Urinary bladder (tissue), 4 donors: ENCODE results near the gene PLRG1. TPM values are rescaled to one million over a fixed set of nuclear protein-coding genes. Genes with fewer than 3 reads are reported as not detected.
A peak's percentile ranks its signal among the peaks of the same experiment; 100 is the strongest.

ENCODE experiments used
- DNase-seq: peaks from one replicate; pipeline ENCODE4 v3.0.0-alpha.2; 2015; ENCODE audit errors: extremely low spot score
- H3K27ac ChIP-seq: one replicate; pipeline ENCODE4 v1.5.1; 2013; ENCODE audit warnings: low read depth, mild to moderate bottlenecking, moderate library complexity
- H3K36me3 ChIP-seq: one replicate; pipeline ENCODE4 v1.6.1; 2013; ENCODE audit warnings: mild to moderate bottlenecking, moderate library complexity; ENCODE audit not compliant: insufficient read depth
- H3K4me1 ChIP-seq: one replicate; pipeline ENCODE4 v1.6.1; 2013; ENCODE audit warnings: mild to moderate bottlenecking, moderate library complexity; ENCODE audit not compliant: insufficient read depth
- H3K4me3 ChIP-seq: one replicate; pipeline ENCODE4 v1.5.1; 2013; ENCODE audit warnings: low read depth, low read length
- WGBS: extraction: QIAGEN DNeasy Blood & Tissue Kit; methylation state at CpG from one replicate; pipeline ENCODE4 v1.1.7; 2013; 5-methylcytosine and 5-hydroxymethylcytosine counted together
- polyA plus RNA-seq: library from polyadenylated mRNA; stranded (reverse); fragments of 200-250 nt; gene quantifications from one replicate; pipeline ENCODE4 v1.2.3, GENCODE V29; 2013
- total RNA-seq: library from RNA; depleted of rRNA; stranded (reverse); fragments of >200 nt; gene quantifications from one replicate; pipeline ENCODE4 v1.2.3, GENCODE V29; 2014
- donor health status: healthy with polysubstance abuse.
- donor health status: healthy.

Gene PLRG1
- total and polyA plus RNA-seq, 2 donors = 43.1 to 78.4 TPM

DNA sequence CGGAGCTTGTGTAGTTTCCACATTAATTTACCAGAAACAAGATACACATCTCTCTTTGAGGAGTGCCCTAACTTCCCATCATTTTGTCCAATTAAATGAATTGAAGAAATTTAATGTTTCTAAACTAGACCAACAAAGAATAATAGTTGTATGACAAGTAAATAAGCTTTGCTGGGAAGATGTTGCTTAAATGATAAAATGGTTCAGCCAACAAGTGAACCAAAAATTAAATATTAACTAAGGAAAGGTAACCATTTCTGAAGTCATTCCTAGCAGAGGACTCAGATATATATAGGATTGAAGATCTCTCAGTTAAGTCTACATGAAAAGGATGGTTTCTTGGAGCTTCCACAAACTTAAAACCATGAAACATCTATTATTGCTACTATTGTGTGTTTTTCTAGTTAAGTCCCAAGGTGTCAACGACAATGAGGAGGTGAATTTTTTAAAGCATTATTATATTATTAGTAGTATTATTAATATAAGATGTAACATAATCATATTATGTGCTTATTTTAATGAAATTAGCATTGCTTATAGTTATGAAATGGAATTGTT, 12.6 kb upstream of the PLRG1 start, which contains the start of gene FGB:
FGB (plus strand) TSS at position 315 of the 558 bp plus-strand sequence; CDS start at position 323, 8 bp downstream.
- Histone ChIP-seq H3K4me3 (no peak within 1 kb of the TSS), H3K4me1 (no peaks in the 10 kb centered on the region), H3K27ac (no peak within 1 kb of the TSS), H3K36me3 (no peaks in the 10 kb centered on the region)
- DNase-seq = no peak
- 68% methylated on average over 2 of the region's 2 CpGs for WGBS

DNA sequence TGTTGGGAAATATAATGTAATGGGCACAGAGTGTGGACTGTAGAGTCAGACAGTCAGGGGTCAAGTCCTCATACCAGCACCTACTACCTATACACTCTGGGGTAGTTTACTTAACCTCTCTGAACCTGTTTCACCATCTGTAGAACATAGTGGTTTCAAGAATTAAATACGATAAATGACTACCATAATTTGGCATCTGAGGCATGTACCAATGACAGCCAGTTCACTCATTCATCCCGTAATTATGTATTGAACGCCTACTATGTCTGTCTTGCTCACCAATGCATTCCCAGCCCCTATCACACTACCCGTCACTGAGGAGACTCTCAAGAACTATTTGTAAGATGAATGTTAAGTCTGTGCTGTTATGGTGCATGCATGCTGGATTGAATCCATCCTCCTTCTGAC, 10.6 kb upstream of the PLRG1 start:
- no peak for DNase-seq
- Histone ChIP-seq H3K4me3 (no peak overlapping the region), H3K27ac (no peak overlapping the region), H3K36me3 (no peaks in the 10 kb centered on the region), H3K4me1 (no peaks in the 10 kb centered on the region)
- WGBS = 75% methylated on average over 4 of the region's 4 CpGs

DNA sequence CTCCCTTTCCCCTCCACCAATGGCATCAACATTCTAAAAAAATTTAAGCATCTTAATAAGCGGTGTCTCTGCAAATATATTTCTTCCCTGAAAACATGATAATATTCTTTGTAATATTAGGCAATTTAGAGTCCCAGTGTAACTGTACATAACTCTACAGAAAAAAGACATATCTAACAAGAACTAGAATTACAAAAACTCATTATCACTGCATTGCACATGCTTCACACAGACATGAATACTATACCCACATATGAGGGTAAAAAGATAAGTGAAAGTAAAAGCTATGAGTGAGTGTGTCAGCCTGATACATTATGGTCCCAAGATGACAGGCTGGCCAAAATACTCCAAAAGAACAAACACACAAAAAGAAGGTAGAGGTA, 10.2 kb upstream of the PLRG1 start:
- no peaks in the 10 kb centered on the region for H3K36me3 ChIP-seq

DNA sequence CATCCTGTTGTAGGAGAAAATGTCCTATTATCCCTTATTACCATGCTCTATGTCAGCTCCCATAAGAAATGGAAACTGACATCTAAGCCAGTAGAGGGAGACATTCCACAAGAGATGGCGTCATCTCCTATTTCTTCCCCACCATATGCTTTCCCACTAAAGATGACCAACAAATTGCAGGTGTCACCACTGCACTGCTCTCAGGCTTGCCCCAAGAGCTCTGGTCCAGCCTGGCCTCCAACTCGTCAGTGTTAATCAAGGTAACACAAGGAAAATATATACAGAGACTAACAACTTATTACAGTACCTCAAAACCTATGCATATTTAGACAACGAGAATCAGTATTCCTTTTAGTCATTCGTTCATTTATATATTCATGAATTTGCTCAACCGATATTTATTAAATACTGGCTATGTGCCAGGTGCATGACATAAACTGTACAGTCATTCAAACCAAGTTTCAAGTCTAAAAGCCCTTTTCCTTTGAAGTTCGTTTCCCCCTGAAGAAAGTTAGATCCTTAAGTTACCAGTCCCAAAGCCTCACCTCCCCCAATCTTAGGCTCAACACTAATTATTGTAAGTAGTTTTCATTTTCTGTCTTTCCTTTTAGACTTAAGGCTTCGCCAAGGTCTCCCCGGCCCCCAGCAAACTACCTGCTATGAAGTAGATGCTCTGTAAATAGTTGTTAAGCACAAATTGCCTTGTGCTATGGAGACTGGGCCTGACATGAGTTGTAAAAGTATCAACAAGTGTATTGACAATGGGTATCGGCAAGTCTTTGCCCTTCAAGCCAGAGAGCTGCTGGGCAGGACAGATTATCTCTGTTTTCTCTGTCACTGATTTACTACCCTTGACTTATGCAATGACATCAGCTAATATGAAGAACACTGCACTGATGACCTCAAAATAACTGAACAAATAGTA, 9.6 kb upstream of the PLRG1 start:
- no peak overlapping the region for H3K4me3 ChIP-seq
- H3K27ac ChIP-seq = no peak overlapping the region
- 67% methylated on average over 9 of the region's 9 CpGs for WGBS
- DNase-seq = no peak
- no peaks in the 10 kb centered on the region for H3K36me3 ChIP-seq
- no peaks in the 10 kb centered on the region for H3K4me1 ChIP-seq

More for the DNA sequence above, 10.2 kb upstream of the PLRG1 start:
- no peak for DNase-seq
- no peaks in the 10 kb centered on the region for H3K4me1 ChIP-seq
- no peak overlapping the region for H3K4me3 ChIP-seq
- H3K27ac ChIP-seq = no peak overlapping the region
- WGBS = 91% methylated on average over 1 of the region's 1 CpG

DNA sequence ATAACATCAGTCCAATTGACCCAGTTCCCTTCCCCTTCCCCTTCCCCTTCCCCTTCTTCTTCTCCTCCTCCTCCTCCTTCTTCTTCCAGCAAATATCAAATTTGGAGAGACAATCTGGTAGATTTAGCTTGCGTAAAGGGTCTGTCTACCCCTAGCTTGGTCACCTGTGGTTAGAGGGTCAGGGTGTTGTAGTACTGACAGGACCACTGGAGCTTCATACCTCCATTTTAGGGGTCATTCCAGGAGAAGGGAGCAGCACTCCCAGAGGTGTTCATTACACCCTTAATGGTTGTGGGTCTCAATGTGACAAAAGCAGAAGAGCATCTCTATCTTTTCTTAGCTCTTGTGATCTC, 8.9 kb upstream of the PLRG1 start:
- 87% methylated on average over 1 of the region's 1 CpG for WGBS
- Histone ChIP-seq H3K27ac (no peak overlapping the region), H3K4me1 (no peaks in the 10 kb centered on the region), H3K36me3 (no peaks in the 10 kb centered on the region), H3K4me3 (no peak overlapping the region)
- no peak for DNase-seq

DNA sequence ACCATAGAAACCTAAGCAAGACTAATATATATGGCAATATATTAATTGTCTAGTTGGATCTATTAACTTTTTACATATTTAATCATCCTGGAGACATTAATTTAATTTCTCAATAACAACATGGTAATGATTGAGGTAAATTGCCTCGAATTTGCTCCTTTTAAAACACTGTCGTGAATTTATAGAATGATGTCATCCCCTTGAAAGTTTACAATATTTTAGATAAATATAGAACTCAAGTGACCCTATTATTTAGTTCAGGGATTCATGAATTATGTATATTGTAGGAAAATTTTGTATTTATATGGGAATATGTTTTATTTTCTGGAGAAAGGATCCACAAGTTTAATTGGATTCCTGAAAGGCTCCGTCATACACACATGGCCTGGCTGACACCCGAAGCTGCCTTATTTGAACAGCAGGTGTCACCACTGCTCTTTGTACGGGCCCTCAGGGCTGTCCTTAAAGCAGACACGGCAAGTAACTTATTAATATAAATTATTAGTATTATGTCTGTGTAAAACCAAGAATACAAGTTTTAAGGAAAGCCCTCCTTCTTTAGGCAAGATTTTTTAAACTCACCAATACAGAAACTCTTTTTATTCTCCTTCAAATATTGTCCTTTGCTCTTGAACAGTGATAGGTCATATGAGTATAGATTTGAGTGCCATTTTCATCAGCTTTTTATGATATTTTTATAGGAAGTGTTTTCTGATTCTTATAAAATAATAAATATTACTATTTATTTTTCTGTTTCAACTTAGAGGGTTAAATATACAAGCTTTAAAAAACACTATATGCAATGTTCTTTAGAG, 1.9 kb upstream of the PLRG1 start:
- Histone ChIP-seq H3K36me3 (no peaks in the 10 kb centered on the region), H3K27ac (no peak overlapping the region), H3K4me3 (no peak overlapping the region), H3K4me1 (peaks cover 1% of the 10 kb centered on the region)
- WGBS = 16% methylated on average over 6 of the region's 6 CpGs
- peak; percentile 66 for DNase-seq

DNA sequence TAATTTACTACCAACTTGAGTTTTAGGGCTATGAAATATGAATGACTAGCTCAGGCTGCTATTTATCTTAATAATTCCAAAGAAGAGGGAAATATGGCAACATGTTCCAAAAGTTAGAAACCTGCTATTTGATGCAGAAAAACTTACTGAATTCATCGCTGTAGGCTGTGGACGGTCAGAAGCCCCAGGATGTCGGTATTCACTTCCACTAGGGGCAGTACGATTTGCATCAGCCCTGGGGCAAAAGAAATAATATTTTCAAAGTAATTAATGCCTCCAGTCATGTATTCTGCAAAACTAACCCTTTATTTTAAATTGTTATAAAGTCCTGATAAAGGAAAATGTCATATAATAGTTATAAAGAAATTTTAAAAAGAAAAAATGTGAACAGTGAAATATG, 4.5 kb downstream of the PLRG1 start:
- Histone ChIP-seq H3K27ac (no peak overlapping the region), H3K4me1 (peaks cover 1% of the 10 kb centered on the region), H3K4me3 (no peak overlapping the region), H3K36me3 (peaks cover 11% of the 10 kb centered on the region)
- 89% methylated on average over 4 of the region's 4 CpGs for WGBS
- no peak for DNase-seq

DNA sequence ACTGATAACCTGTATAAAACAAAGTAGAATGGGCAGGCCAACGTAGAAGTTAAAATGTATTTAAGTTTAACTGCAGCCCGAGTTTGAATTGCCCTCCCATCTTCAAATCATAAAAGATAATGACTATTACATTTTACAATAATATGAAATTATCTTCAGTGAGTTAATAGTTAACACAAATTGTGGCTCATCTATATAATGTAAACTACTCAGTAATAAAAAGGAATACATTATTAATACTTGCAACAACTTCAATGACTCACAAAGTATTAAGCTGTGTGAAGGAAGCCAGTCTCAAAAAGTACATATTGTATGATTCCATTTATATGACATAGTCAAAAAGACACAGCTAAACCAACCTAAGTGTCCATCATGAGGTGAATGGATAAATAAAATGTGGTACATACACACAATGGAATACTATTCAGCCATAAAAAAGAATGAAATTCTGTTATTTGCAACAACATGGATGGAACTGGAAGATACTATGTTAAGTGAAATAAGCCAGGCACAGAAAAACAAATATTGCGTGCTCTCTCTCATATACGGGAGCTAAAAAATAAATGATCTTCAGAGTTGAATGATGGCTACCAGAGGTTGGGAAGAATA, 7.8 kb downstream of the PLRG1 start:
- Histone ChIP-seq H3K36me3 (peaks cover 18% of the 10 kb centered on the region), H3K4me3 (no peak overlapping the region), H3K4me1 (no peaks in the 10 kb centered on the region), H3K27ac (no peak overlapping the region)
- no peak for DNase-seq
- 95% methylated on average over 4 of the region's 4 CpGs for WGBS

DNA sequence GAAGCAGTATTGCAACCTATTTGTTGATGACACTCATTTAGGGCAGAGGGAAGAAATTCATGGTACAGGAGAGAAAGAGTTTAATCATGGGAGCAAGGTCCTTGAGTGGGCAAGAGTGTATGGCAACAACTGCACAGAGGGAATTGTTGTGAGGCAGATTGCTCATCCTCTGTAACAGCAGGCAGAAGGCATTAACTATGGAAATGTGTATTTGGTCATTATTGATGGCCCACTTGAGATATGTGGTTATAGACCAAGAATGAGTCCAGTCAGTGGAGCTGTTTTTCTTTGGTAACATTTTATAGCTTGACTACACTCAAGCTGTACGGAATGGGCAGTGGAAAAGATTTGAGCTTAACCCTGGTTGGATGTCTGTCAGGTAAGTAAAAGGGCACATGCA, 15.9 kb downstream of the PLRG1 start:
- DNase-seq = no peak
- no peaks in the 10 kb centered on the region for H3K4me1 ChIP-seq
- 77% methylated on average over 1 of the region's 1 CpG for WGBS
- peaks cover 10% of the 10 kb centered on the region for H3K36me3 ChIP-seq
- H3K27ac ChIP-seq = no peak overlapping the region
- no peak overlapping the region for H3K4me3 ChIP-seq

DNA sequence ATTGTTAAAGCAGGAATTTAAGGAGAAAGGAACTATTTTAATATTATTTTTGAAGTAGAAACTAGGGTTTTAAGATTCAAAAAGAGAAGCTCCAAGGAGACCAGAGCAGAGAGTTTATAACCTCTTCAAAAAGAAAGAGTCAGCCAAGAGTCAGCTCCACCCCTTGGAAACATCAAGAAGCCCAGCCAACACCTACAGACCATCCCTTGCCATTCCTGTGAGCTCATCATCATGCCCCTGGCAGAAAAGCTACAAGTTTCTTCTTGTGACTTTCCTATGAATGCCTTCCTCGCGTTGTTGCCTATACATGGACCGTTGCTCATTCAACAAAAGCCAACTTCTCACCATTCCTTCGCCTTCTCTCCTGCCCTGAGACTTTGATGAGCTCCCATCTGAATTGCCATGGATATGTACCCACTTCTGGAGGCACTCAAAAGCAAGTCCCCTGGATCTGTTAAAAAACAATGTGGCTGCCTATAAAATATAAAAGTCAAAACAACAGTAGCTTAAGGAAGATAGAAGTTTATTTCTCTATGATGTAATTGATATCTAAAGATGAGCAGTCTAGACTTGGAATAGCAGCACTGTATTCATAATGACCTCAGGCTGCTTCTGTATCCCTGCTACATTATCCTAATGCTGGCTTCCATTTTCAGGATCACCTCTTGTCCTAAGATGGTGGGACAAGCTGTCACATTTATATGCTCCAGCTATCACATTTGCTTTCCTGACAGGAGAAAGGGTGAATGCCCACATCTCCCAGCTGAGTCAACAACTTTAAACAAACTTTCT, 20.3 kb downstream of the PLRG1 start:
- H3K27ac ChIP-seq = no peak overlapping the region
- no peak overlapping the region for H3K4me3 ChIP-seq
- no peak for DNase-seq
- H3K4me1 ChIP-seq = no peaks in the 10 kb centered on the region
- WGBS = 77% methylated on average over 4 of the region's 4 CpGs
- H3K36me3 ChIP-seq = no peaks in the 10 kb centered on the region

DNA sequence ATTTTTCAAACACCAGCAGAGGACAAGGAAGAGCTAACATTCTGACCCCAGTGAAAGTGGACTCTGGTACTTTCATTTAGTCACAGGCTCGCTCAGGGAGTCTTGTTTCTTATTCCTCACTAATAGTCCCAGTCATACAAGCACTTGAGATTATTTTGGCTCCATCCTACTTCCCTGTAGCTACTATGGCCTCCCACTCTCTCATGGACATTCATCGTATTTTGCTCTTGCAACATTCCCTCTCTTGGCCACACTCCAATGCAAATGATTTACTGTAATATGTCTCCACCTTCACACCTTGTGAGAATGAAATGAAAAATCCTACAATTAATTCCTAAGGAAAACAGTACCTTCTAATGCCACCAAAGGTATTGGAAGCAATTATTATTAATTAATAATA, 21.3 kb downstream of the PLRG1 start:
- H3K36me3 ChIP-seq = no peaks in the 10 kb centered on the region
- no peak for DNase-seq
- no peak overlapping the region for H3K27ac ChIP-seq
- H3K4me3 ChIP-seq = no peak overlapping the region
- no peaks in the 10 kb centered on the region for H3K4me1 ChIP-seq
- WGBS = 70% methylated on average over 2 of the region's 2 CpGs

DNA sequence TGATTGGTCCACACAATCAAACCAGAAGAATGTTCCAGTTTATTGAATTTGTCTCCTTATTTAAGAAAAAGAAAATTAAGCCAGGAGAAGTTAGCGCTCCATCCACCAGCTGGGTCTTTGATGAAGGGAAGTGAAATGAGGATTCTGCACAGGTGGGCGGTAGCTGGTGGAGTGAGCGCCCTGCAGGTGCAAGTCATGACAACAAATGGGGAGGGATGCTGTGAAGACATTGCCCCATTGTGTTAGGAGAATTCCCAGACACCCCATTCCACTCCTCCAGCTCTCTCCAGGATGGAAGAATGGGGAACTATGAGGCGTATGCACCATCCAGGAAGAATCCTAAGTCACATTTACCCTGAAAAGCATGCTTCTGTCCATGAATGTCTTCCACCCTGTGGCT, 22.9 kb downstream of the PLRG1 start:
- Histone ChIP-seq H3K4me1 (no peaks in the 10 kb centered on the region), H3K4me3 (no peak overlapping the region), H3K27ac (no peak overlapping the region), H3K36me3 (no peaks in the 10 kb centered on the region)
- WGBS = 80% methylated on average over 4 of the region's 4 CpGs
- no peak for DNase-seq

DNA sequence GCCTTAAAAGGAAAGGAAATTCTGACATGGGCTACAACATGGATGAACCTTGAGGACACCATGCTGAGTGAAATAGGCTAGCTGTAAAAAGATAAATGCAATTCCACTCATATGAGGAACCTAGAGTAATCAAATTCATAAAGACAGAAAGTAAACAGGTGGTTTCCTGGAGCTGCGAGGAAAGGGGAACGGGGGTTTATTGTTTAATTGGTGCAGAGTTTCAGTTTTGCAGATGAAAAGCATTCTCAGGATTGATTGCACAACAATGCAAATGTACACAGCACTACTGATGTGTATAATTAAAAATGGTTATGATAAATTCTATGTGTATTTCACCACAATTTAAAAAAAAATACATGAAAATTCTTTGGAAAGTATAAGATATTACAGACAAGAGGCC, 24.0 kb downstream of the PLRG1 start:
- Histone ChIP-seq H3K36me3 (no peaks in the 10 kb centered on the region), H3K27ac (no peak overlapping the region), H3K4me1 (no peaks in the 10 kb centered on the region), H3K4me3 (no peak overlapping the region)
- no peak for DNase-seq
- WGBS = 48% methylated on average over 2 of the region's 2 CpGs
